ENCODE measurements around the gene RAN.
A peak's percentile ranks its signal among the peaks of the same experiment; 100 is the strongest.
"Not testable (repeated sequence)": the region's sequence is repeated elsewhere in the genome, so short reads cannot be mapped to it uniquely, and the experiment has no call there.

Gene RAN

DNA sequence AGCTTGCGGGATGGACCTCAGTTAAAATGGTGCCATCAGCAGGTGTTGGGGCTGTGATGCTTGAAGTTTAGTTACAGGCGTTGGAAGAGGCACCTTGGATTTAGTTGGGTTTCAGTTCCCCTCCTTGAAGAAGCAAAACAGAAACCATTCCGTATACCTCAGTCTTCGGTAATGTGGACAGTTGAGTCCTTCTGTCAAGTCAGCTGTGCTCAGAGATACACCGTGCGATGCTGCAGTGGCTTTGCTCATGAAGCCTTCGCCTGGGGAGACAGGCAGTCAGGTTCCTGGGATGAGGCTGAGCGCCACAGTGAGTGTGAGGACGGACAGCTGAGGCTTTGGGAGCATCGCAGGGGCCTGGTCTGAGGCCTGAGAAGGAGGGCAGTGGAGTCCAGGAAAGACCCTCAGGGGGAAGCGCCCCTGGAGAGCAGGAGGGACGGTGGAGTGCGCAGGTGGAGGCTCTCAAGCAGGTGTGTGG is 7.4 kb downstream of the RAN start:
- no peak for DNase-seq

DNA sequence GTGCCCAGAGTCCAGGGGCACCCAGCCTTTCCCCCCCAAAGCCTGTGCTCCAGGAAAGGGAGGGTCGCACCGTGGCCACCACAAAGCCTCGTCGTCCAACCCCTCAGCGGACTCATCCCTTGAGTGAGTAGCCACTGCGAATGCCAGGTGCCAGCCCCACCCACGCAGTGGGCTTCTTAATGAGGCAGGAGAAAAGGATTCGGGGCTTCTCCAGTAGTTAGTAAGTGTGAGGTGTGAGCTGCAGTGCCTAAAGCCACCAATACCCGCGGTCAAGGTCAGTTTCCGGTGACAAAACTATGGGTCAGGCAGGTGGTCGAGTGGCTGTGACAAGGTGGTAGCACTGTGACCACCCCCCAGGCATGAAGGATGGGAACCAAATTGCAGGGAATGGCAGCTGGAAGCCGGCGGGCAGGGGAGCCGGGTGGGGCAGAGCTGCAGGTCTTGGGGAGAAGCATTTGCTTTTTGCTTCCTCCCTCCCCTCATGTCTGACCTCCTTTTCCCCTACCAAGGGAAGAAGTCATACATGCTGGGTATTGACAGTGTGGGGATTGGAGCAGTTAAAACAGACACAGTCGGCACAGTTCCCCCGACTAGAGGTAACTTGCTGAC is 8.0 kb downstream of the RAN start:
- DNase-seq, result no peak

DNA sequence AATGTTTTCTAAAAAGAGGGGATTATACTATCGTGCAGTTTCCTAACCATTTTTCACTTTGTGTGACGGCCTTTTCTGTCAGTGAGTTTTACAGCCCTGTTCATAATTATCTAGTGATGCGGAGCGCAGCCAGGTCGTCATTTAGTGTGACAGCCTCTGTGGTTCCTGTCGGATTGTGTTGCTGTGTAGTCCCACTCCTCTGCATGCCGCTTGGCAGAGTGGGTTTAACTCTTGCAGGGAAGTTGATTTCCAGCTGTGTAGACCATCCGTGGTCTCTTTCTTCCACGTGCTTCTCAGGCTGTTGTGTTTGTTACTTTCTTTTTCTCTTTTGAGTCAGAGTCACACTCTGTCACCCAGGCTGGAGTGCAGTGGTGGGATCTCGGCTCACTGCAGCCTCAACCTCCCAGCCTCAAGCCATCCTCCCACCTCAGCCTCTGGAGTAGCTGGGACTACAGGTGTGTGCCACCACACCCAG is 8.6 kb downstream of the RAN start:
- DNase-seq, result peak; percentile 21

GRCh38 chr12:130881046-130881445 is 9.2 kb downstream of the RAN start:
- no peak for DNase-seq

DNA sequence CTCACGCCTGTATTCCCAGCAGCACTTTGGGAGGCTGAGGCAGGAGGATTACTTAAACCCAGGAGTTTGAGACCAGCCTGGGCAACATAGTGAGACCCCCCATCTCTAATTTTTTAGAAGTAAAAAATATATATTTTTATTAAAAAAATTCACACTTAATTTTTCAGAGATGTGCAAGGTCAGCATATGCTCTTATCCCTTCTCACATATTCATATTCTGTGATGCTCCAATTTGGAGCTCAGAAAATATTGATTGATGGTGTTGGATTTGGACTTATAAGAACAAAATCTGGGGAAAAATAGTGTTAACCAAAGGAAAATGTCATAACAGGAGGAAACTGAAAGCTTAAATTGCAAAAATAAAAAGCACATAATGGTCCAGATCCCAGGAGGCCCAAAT is 9.7 kb downstream of the RAN start:
- no peak for DNase-seq

DNA sequence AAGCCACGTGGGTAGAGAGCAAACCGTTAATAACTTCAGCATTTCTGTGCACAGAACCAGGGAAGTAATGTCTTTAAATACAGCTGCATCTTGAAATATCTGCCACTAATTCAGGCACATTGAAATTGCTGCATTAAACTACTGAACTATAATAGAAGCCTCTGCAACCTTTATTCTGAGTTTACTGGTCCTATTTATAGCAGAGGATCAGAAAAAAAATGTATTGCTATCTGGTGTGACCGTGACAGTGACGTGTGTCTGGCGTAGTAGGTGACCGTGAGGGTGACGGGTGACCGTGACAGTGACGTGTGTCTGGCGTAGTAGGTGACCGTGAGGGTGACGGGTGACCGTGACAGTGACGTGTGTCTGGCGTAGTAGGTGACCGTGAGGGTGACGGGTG is 15.3 kb downstream of the RAN start:
- DNase-seq, result not testable (repeated sequence)

GRCh38 chr12:130904064-130904463 is 32.2 kb downstream of the RAN start:
- no peak for DNase-seq

DNA sequence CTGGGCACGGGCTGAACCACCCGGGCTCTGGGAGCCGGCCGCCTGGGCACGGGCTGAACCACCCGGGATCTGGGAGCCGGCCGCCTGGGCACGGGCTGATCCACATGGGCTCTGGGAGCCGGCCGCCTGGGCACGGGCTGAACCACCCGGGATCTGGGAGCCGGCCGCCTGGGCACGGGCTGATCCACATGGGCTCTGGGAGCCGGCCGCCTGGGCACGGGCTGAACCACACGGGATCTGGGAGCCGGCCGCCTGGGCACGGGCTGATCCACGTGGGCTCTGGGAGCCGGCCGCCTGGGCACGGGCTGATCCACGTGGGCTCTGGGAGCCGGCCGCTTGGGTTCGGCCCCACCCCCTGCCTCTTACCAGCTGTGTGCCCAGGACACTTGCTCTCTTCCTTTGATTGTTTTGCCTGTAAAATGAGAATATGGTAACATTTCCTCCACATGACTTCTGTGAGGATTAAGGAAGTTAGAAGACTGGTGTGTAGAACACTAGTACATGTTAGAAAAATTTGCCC is 33.1 kb downstream of the RAN start:
- DNase-seq, result not testable (repeated sequence)

GRCh38 chr12:130909111-130909510 is 37.2 kb downstream of the RAN start:
- DNase-seq, result no peak

DNA sequence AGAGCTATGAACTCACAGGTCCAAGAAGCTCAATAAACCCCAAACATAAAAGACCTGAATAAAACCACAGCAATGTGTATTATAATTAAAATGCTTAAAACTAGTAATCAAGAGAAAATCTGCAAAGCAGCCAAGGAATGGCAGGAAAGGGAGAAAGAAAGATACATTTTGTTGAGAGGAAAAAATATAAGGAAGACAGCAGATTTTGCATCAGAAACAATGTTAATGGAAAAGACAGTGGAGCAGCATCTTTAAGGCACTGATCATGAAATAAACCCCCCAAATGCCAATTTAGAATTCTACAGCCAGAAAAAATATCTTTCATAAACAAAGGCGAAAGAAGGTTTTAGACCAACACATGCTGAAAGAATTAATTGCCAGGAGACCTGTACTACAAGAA is 39.3 kb downstream of the RAN start:
- DNase-seq, result no peak

- no peak for DNase-seq
Observed at GRCh38 chr12:130911933-130912332, 40.1 kb downstream of the RAN start.

DNA sequence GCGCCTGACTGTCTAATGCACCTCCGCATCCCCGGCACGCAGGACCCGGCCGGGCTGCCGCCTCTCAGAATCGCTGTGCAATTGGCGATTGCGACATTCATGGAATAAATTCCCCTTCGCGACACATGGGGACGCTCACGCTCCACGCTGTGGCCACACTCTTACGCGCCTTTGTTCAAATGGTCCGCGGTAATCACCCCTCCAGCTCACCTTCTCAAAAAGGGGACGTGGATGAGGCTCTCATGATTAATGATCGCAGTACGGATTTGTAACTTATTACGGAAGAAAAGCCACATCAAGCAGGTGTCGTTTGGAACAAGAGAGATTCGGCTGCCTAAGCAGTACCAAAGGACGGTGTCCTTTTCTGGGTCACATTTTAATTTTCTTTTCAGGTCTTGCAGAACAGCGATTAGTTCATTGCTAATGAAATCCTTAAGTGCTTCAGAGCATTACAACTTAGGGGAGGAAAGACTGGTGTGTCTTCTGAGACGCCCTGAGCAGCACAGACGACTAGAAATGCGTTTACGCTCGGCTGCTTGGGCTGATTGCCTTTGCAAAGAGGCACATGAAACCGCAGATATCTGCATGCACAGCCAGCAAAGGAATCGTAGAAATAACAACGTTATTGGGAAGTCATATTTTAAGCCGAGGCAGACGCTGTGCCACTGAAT is 44.5 kb downstream of the RAN start:
- peak; percentile 63 for DNase-seq

GRCh38 chr12:130917607-130918006 is 45.7 kb downstream of the RAN start:
- no peak for DNase-seq

DNA sequence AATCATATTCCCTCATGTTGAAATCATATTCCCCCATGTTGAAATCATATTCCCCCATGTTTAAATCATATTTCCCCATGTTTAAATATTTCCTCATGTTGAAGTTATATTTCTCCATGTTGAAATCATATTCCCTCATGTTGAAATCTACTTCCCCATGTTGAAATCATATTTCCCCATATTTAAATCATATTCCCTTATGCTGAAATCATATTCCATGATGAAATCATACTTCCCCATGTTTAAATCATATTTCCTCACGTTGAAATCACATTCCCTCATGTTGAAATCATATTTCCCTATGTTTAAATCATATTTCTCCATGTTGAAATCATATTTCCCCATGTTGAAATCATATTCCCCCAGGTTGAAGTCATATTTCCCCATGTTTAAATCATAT is 47.2 kb downstream of the RAN start:
- DNase-seq, result peak; percentile 58

GRCh38 chr12:130920119-130920703 is 48.3 kb downstream of the RAN start:
- no peak for DNase-seq

GRCh38 chr12:130920723-130921381 is 49.0 kb downstream of the RAN start:
- no peak for DNase-seq

DNA sequence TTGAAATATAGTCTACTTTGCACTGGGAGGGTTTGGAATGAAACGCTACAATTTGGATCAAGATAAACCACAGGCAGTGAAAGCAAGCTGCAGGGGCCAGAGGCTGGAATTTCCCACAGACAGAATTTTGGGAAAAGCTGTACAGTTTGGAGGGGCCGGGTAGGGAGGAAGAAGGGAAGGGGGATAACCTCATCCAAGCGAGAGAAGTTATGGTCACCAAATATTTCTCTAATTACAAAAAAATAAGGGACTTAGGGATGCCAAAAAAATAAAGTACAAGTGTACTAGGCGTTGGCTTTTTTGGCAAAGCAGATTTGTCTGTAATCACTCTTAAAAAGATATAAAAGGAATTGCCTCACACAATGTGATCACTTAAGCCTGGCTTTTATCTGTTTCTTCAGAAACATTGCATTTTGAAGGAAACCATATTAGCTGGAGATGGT is 50.7 kb downstream of the RAN start:
- DNase-seq, result no peak

GRCh38 chr12:130924966-130925665 is 53.2 kb downstream of the RAN start:
- DNase-seq, result no peak

- no peak for DNase-seq
Observed at GRCh38 chr12:130925666-130926015, 53.8 kb downstream of the RAN start.

All from inflammatory macrophage treated with lipopolysaccharide for 4 hours (primary cell).